Stromal cell of bone marrow (primary cell): ENCODE measurements around the gene ISY1.
"Not testable (repeated sequence)": the region's sequence is repeated elsewhere in the genome, so short reads cannot be mapped to it uniquely, and the experiment has no call there.

Source experiments
- DNase-seq: peaks from one replicate; pipeline ENCODE4 v3.0.0-alpha.2; 2012; ENCODE audit warnings: low read depth

Gene ISY1

DNA sequence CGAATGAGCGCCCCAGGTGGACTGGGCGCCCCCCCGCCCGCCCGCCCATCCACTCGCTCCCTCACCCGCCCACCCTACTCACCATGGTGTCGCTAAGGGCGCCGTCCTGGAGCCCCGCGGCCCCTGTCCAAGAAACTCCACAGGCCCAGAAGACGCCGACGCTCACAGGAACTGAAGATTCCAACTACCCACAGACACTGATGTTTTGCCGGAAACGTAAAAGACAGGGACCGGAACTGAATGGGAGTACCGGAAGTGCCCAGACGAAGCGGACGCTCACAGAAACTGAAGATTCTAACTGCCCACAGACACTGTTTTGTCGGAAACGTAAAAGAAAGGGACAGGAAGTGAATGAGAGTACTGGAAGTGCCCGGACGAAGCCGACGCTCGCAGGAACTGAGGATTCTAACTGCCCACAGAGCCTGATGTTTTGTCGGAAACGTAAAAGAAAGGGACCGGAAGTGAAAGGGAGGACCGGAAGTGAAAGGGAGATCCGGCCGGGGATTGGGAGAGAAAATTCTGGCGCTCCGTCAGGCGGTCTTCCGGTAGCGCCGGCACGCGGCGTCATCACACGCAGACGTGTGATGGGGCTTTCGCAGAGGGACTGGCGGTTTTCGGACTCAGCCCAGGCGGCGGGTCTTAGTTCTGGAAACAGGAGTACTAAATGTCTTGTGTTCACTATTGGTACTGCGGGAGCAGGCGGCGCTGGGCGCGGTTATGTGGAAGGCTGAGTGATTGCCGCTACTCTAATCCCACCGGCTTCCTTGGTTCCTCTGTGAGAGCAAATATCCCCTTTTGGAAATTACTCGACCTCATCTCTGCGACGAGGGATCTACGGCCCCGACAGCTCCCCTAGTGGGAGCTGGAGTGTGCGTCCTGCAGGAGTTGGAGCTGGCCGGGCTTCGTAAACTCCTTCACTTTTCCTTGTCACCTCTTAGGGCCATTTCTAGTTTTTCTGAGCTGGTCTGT is at the start of gene ISY1:
ISY1 (minus strand) TSS at position 173 of the 969 bp plus-strand sequence; CDS start at position 85, 88 bp downstream.
- DNase-seq: peak; percentile 93

- DNase-seq: no peak
Observed at GRCh38 chr3:129207479-129207878, 46.6 kb upstream of the ISY1 start.

- DNase-seq: no peak
Observed at GRCh38 chr3:129205109-129205832, 44.4 kb upstream of the ISY1 start.

- DNase-seq: no peak
Observed at GRCh38 chr3:129204473-129204872, 43.6 kb upstream of the ISY1 start.

- DNase-seq: no peak
Observed at GRCh38 chr3:129199366-129199765, 38.5 kb upstream of the ISY1 start.

DNA sequence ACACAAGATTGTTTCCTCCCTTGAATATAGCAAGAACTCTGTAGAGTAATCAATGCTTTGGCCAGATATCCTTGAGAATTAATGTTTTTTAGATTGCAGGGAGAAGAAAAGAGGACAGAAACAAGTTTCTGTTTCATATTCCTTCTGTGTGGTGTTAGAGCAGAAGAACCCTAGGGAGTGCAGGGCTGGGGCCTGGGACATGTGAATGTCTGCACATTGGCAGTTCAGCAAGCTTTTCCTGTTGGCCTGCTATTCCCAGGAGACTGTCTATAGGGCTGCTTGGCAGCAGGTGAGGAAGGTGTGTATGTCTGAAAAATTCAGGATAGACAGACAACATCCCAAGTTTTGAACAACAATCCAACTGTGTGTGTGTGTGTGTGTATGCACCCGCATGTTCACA is 36.5 kb upstream of the ISY1 start:
- DNase-seq: no peak

DNA sequence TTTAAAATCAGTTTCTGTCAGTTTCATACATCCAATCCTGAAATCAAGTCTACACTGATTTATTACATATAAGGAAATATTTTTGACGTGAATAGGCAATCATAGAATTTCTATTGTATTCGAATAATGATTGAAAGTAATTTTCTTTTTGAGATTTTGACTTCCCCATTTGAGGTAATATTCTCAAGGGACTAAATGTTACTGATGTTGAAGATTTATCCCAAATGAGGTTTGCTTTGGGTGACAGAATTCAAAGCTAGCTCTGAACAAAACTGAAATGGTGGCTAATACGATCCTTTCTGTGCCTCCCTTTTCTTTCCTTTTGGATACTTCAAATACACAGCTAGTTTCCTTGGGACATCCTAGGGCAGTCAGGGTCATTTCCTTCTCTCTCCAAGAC is 35.7 kb upstream of the ISY1 start:
- DNase-seq: no peak

GRCh38 chr3:129195731-129196256 is 34.9 kb upstream of the ISY1 start:
- DNase-seq: peak; percentile 96

GRCh38 chr3:129189793-129190192 is 28.9 kb upstream of the ISY1 start:
- not testable (repeated sequence) for DNase-seq

DNA sequence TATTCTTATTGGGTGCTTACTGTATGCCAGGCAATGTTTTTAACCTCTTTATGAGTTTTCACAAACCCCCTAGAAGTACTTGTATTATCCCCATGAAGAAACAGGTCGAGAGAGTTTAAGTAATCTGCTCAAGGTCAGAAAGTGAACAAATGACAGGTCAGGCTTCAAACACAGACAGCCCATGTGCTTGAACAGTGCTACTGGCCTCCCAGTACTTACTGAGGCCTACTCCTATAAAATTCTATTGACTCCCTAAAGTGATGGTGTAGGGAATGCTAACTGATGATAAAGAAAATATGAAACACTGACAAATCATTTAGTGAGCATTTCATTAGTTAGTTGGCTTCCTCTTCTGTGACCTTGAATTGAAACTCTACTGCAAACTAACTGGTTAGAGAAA is 27.0 kb upstream of the ISY1 start:
- no peak for DNase-seq

DNA sequence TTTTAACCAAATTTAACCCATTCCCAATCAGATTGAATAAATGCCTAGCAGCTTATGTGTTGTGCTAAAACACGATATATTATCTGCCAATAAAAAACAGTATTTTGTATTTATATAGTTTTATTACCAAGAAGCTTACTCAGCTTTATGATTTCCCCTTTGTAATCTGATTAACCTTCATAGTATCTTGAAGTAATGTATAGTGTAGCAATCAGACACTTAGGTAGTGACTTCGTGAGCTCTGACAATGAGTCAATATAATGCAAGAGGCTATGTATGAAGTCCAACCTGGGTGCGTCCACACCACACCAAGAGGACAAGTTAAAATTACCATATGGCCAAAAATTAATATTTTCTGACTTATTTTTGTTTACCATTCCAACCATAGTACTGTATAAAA is 24.9 kb upstream of the ISY1 start:
- DNase-seq: no peak

GRCh38 chr3:129184784-129185542 is 24.1 kb upstream of the ISY1 start:
- DNase-seq: not testable (repeated sequence)

DNA sequence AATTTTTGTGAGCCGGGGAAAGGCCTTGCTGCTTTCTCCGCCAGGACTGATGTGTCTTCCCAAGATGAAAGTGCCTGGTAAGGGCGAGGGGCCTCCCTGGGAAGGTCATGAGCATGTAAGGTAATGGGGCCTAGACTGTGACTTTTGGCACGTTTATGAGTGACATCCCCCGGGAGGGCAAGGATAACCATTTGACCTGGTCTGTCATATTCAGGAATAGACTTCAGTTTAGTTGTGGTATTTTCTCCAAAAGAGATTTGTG is 23.5 kb upstream of the ISY1 start:
- no peak for DNase-seq

DNA sequence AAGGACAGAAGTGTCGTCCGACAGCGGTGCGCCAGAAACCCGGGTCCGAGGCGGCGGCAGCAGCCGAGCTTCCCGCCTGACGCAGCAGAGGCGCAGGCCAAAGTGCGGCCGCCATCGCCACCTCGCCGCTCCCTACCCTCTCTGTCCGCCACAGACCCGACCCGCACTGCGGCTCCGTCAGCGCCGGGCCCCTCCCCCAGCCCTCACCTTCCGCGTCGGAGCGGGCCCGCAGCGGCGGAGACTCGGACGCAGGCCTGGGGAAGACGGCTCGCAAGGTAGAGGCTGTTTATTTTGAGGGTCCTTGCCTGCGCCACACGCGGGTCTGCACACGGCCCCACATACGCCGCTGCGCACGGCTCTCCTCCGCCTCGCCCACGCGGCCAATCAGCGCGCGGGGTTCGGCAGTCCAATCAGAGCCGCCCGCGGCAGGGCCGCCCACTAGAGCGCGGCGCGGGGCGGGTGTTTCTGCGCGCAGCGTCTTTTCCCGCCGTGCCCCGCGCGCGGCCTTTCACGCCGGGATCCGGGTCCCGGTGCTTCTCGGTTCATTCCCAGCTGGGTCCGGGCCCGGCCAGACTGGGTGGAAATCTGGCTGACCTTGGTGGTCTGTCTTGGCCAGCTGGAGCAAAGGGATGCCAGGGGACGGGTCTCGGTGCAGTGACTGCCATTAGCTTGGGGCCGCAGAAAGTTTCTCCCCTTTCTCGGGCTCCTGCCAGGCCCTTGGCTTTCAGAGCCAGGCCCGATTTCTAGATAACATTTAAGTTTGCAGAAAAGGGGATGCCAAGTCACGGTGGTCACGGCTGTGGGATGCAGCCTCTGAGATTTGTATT is 22.9 kb upstream of the ISY1 start, which contains the start of gene CNBP:
CNBP (minus strand) TSS at position 328 of the 827 bp plus-strand sequence. CDS start 12,139 bp downstream, outside the sequence.
- DNase-seq: peak; percentile 90

- no peak for DNase-seq
Observed at GRCh38 chr3:129182390-129183185, 21.7 kb upstream of the ISY1 start.

DNA sequence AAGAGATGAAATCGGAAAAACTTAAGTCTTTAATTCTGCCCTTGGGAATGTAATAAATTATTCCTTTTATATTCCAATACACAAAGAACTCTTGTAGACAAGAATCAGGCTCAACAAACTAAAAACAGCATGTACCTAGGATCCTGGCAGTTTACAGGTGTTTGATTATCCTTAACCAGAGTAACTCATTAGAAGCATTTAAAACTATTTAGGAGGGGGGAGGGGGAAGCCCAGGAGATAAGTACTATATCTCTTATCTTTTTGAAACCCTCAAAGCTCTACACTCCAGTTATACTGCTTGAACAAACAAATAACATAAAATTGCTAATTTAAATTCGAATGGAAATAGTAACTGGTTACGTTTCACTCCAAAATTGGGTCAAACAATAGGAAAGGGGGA is 21.0 kb upstream of the ISY1 start:
- DNase-seq: no peak

DNA sequence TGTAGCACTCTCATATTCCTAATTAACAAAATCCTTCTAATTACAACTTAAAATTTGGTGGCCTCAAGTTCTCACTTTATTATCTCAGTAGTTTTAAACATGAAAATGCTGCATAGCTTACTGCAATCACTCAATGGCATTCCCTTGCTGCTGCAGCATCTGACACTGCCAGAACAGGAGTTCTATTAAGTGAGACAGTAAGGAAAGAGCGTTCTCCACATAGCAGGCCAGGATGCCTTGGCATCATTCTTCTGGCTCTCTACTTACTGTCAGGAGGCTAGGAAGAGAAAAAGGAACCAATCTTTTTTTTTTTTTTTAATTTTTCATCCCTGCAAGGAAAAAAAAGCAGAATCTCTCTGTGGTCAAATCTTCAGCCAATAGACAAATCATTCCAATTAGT is 19.6 kb upstream of the ISY1 start:
- DNase-seq: no peak

GRCh38 chr3:129176051-129176450 is 15.2 kb upstream of the ISY1 start:
- no peak for DNase-seq

DNA sequence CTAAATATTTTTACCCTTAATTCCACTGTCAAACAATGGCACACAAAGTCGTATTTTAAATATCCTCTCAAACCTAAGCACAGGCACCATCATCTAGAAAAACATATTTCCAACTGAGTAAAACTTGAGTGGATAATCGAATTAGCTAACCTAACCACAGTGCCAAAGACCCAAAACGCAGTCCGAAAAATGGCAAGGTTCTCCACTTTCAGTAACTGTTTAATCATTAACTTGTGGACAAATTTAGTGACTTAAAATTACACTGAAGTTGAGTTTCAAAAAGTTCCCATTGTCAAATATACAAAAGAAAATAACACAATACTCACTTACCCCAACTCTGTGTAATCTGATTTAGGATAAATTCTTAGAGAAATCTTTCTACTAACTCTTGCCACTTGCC is 12.9 kb upstream of the ISY1 start:
- DNase-seq: no peak

DNA sequence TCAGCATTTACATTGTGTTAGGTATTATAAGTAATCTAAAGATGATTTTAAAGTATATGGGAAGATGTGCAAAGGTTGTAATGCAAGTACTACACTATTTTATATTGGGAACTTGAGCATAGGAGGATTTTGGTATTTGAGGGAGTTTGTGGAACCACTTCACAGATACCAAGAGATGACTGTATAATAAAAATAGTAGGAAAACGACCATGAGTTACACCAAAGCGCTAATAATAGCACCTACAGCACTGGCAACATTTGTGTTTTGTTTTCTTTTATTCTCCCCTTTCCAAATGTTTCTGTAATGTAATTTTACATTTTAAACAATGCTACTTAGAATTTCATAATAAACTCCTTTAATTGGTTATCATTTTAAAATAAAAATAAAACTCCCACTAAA is 12.3 kb upstream of the ISY1 start:
- DNase-seq: no peak
